Muscle of arm (tissue), 12 donors: ENCODE measurements around the gene PNMA8C. TPM values are rescaled to one million over a fixed set of nuclear protein-coding genes. Genes with fewer than 3 reads are reported as not detected.

Experiments
- polyA plus RNA-seq, 12 donors: library from polyadenylated mRNA; unstranded; fragments of 120-200 nt; gene quantifications; one replicate each; pipeline ENCODE4 v1.2.1, GENCODE V29; 2013; ENCODE audit not compliant: insufficient read length in 12 of 12

The PNMA8C gene
- polyA plus RNA-seq, 12 donors: 0.24 to 0.47 (median 0.41) TPM; not detected in 2

Other genes with a start within 250 kb of the PNMA8C start
- gene IGFL1, start 199.2 kb downstream of the PNMA8C start, polyA plus RNA-seq: 10 to 100 TPM in 1 of 12 donors, 1 to 10 TPM in 2, not detected in 9; 1.7 to 10.6 (median 4.7) TPM
- gene HIF3A, start 131.9 kb downstream of the PNMA8C start, polyA plus RNA-seq: 100 to 1,000 TPM; 132 to 479 (median 292) TPM
- gene PPP5C, start 81.8 kb downstream of the PNMA8C start, polyA plus RNA-seq: 10 to 100 TPM in 11 of 12 donors, not detected in 1; 50.8 to 91.5 (median 60.9) TPM
- 10 to 100 TPM in 11 of 12 donors, not detected in 1; 45.6 to 86.6 (median 60.0) TPM for gene CCDC8, start 15.4 kb downstream of the PNMA8C start, polyA plus RNA-seq
- 10 to 100 TPM in 11 of 12 donors, not detected in 1; 18.6 to 55.2 (median 40.1) TPM for gene PNMA8A, start 42.6 kb upstream of the PNMA8C start, polyA plus RNA-seq
- 1 to 10 TPM in 10 of 12 donors, not detected in 2; 1.8 to 5.1 (median 2.3) TPM for gene PNMA8B, start 66.9 kb upstream of the PNMA8C start, polyA plus RNA-seq
- gene CALM3, start 172.4 kb upstream of the PNMA8C start, polyA plus RNA-seq: 100 to 1,000 TPM; 165 to 381 (median 230) TPM
- gene PTGIR, start 196.2 kb upstream of the PNMA8C start, polyA plus RNA-seq: 1 to 10 TPM in 10 of 12 donors, not detected in 2; 1.7 to 6.7 (median 2.7) TPM
- gene GNG8, start 207.3 kb upstream of the PNMA8C start, polyA plus RNA-seq: 1 to 10 TPM in 5 of 12 donors, not detected in 7; 1.1 to 2.1 (median 1.6) TPM
- 10 to 100 TPM in 10 of 12 donors, 1 to 10 TPM in 1, not detected in 1; 9.8 to 25.7 (median 16.3) TPM for gene DACT3, start 232.2 kb upstream of the PNMA8C start, polyA plus RNA-seq